NCI-H526 (cell line): ENCODE results near the gene CLDN5.

ENCODE experiments used
- DNase-seq, 2 experiments: peaks; one replicate each; lab custom pipeline; 2025; lab: John Stamatoyannopoulos, UW

Gene CLDN5

GRCh38 chr22:19524170-19525115, at the start of gene CLDN5:
CLDN5 (minus strand) TSS chr22:19524410; CDS start chr22:19524255, 155 bp downstream.
- peak in 1 of 2 experiments; percentile 23 for DNase-seq

GRCh38 chr22:19571995-19572394, 47.8 kb upstream of the CLDN5 start:
- no peak for DNase-seq

- DNase-seq, result no peak
Observed at GRCh38 chr22:19571207-19571795, 47.1 kb upstream of the CLDN5 start.

- DNase-seq, result no peak
Observed at GRCh38 chr22:19569976-19570375, 45.8 kb upstream of the CLDN5 start.

- no peak for DNase-seq
Observed at GRCh38 chr22:19569276-19569640, 45.0 kb upstream of the CLDN5 start.

GRCh38 chr22:19568337-19569275, 44.4 kb upstream of the CLDN5 start:
- DNase-seq, result no peak

GRCh38 chr22:19567157-19568009, 43.2 kb upstream of the CLDN5 start:
- DNase-seq, result no peak

- no peak for DNase-seq
Observed at GRCh38 chr22:19566279-19567156, 42.3 kb upstream of the CLDN5 start.

GRCh38 chr22:19565382-19566278, 41.4 kb upstream of the CLDN5 start:
- no peak for DNase-seq

- DNase-seq, result no peak
Observed at GRCh38 chr22:19559956-19560355, 35.7 kb upstream of the CLDN5 start.

GRCh38 chr22:19559324-19559811, 35.2 kb upstream of the CLDN5 start:
- no peak for DNase-seq

- no peak for DNase-seq
Observed at GRCh38 chr22:19556963-19557545, 32.8 kb upstream of the CLDN5 start.

- no peak for DNase-seq
Observed at GRCh38 chr22:19555651-19556050, 31.4 kb upstream of the CLDN5 start.

- DNase-seq, result peak in 1 of 2 experiments; percentile 34
Observed at GRCh38 chr22:19554834-19555404, 30.7 kb upstream of the CLDN5 start.

- no peak for DNase-seq
Observed at GRCh38 chr22:19553201-19553600, 29.0 kb upstream of the CLDN5 start.

GRCh38 chr22:19550382-19550781, 26.2 kb upstream of the CLDN5 start:
- no peak for DNase-seq

GRCh38 chr22:19549428-19549827, 25.2 kb upstream of the CLDN5 start:
- no peak for DNase-seq

GRCh38 chr22:19548964-19549363, 24.8 kb upstream of the CLDN5 start:
- DNase-seq, result no peak
